Mesothelial cell of epicardium (in vitro differentiated cells): ENCODE data around the gene PAGR1. TPM values are rescaled to one million over a fixed set of nuclear protein-coding genes. Genes with fewer than 3 reads are reported as not detected.

Source experiments
- DNase-seq, 2 experiments: peaks; one replicate each; pipeline ENCODE4 v3.0.0; 2021; ENCODE audit warnings: low spot score in 2 of 2; ENCODE audit not compliant: unreplicated experiment in 2 of 2
- H3K27ac Mint-ChIP-seq: 2 replicates; pipeline ENCODE4 v1.8.0; 2021; ENCODE audit warnings: mixed read lengths
- H3K27me3 Mint-ChIP-seq: 2 replicates; pipeline ENCODE4 v1.8.0; 2021; ENCODE audit warnings: low read depth, mixed read lengths
- H3K36me3 Mint-ChIP-seq: 2 replicates; pipeline ENCODE4 v1.8.0; 2021; ENCODE audit warnings: mixed read lengths
- H3K4me1 Mint-ChIP-seq: 2 replicates; pipeline ENCODE4 v1.8.0; 2021; ENCODE audit warnings: mixed read lengths
- H3K4me3 Mint-ChIP-seq: 2 replicates; pipeline ENCODE4 v1.8.0; 2021; ENCODE audit warnings: mild to moderate bottlenecking, moderate library complexity, mixed read lengths
- H3K9me3 Mint-ChIP-seq: 2 replicates; pipeline ENCODE4 v1.8.0; 2021; ENCODE audit warnings: mixed read lengths
- CTCF ChIP-seq: fragments of 200-600 bp; sonication (generic); IDR thresholded peaks from one replicate; pipeline ENCODE4 v1.5.0; 2021; ENCODE audit warnings: antibody characterized with exemption; ENCODE audit not compliant: unreplicated experiment
- total RNA-seq: library from RNA; stranded (reverse); gene quantifications from 3 replicates; pipeline ENCODE4 v1.2.1, GENCODE V29; 2021

The PAGR1 gene
- total RNA-seq, 1 donor from 2014 or later = 43.8 TPM

DNA sequence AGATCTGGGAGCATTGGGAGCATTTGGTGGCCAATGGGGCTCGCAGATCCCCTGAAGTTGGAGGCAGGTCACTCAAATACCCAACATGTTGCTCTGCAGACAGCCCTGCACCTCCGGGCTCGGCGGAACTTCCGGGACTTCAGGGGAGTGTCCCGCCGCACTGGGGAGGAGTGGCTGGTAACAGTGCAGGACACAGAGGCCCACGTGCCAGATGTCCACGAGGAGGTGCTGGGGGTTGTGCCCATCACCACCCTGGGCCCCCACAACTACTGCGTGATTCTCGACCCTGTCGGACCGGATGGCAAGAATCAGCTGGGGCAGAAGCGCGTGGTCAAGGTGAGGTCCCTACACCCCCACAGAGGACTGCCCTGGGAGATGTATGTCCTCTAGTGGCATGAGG, 20.7 kb downstream of the PAGR1 start:
- H3K4me3 Mint-ChIP-seq = no peak overlapping the region
- no peaks in the 10 kb centered on the region for H3K9me3 Mint-ChIP-seq
- no peak overlapping the region for H3K27ac Mint-ChIP-seq
- no peak for DNase-seq
- no peaks in the 10 kb centered on the region for H3K4me1 Mint-ChIP-seq
- no peaks in the 10 kb centered on the region for H3K36me3 Mint-ChIP-seq
- no peaks in the 10 kb centered on the region for H3K27me3 Mint-ChIP-seq
- no peak for TF ChIP-seq CTCF

- H3K4me1 Mint-ChIP-seq = no peaks in the 10 kb centered on the region
- no peak overlapping the region for H3K4me3 Mint-ChIP-seq
- H3K27me3 Mint-ChIP-seq = no peaks in the 10 kb centered on the region
- no peak for TF ChIP-seq CTCF
- H3K27ac Mint-ChIP-seq = no peak overlapping the region
- DNase-seq = no peak
- no peaks in the 10 kb centered on the region for H3K36me3 Mint-ChIP-seq
- no peaks in the 10 kb centered on the region for H3K9me3 Mint-ChIP-seq
Measured at GRCh38 chr16:29837841-29838240, 21.9 kb downstream of the PAGR1 start.

DNA sequence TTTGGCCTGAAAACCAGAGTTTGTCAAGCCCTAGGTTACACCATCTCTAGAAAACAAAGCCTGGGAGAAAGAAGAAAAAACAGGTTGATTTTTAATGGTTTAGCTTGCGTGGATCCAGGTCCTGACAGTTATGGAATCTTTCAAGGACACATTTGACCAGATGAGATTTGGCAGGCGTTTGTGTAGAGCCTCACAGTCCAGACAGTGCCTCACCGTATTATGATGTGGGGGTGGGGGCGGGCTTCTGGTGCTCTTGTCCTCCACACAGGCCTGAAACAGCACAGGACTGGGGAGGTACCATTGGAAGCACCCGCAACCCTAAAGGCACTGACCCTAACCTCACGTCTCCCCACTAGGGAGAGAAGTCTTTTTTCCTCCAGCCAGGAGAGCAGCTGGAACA, 23.9 kb downstream of the PAGR1 start:
- no peak overlapping the region for H3K27ac Mint-ChIP-seq
- H3K9me3 Mint-ChIP-seq = no peaks in the 10 kb centered on the region
- no peaks in the 10 kb centered on the region for H3K4me1 Mint-ChIP-seq
- H3K4me3 Mint-ChIP-seq = no peak overlapping the region
- TF ChIP-seq CTCF = no peak
- DNase-seq = no peak
- H3K27me3 Mint-ChIP-seq = no peaks in the 10 kb centered on the region
- no peaks in the 10 kb centered on the region for H3K36me3 Mint-ChIP-seq

- no peak overlapping the region for H3K4me3 Mint-ChIP-seq
- no peaks in the 10 kb centered on the region for H3K27me3 Mint-ChIP-seq
- no peaks in the 10 kb centered on the region for H3K9me3 Mint-ChIP-seq
- TF ChIP-seq CTCF = no peak
- no peak for DNase-seq
- no peaks in the 10 kb centered on the region for H3K36me3 Mint-ChIP-seq
- H3K27ac Mint-ChIP-seq = no peak overlapping the region
- peaks cover 2% of the 10 kb centered on the region for H3K4me1 Mint-ChIP-seq
Measured at GRCh38 chr16:29840240-29840639, 24.3 kb downstream of the PAGR1 start.

- Mint-ChIP-seq H3K27ac (no peak overlapping the region), H3K36me3 (no peaks in the 10 kb centered on the region), H3K9me3 (no peaks in the 10 kb centered on the region), H3K27me3 (no peaks in the 10 kb centered on the region), H3K4me3 (no peak overlapping the region), H3K4me1 (peaks cover 4% of the 10 kb centered on the region)
- no peak for TF ChIP-seq CTCF
- DNase-seq = no peak
Measured at GRCh38 chr16:29841631-29842030, 25.7 kb downstream of the PAGR1 start.

DNA sequence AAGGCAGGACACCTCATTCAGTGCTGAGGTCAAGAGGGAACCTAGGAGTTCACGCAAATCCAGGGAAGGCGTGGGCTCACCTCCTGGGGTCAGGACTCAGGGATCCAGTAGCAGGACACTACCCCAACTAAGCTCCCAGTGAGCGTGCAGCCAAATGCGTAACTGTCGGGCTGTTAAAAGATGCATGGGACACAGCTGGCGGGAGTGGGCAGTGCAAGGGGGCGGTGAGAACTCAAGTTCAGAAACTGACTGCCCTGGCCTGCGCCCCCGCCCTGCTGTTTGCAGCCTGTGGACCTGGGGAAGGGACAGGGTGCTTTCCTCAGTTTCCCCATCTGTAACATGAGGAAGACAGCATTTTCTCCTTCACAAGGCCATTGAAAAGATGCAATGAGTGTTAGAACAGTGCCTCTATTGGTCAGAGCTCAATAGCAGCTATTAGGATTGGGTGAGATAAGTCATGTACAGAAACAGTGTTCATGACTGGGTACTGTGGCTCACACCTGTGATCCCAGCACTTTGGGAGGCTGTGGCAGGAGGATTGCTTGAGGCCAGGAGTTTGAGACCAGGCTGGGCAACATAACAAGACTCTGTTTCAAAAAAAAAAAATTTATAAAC, 26.9 kb downstream of the PAGR1 start:
- DNase-seq = no peak
- no peaks in the 10 kb centered on the region for H3K36me3 Mint-ChIP-seq
- no peak overlapping the region for H3K27ac Mint-ChIP-seq
- no peaks in the 10 kb centered on the region for H3K27me3 Mint-ChIP-seq
- H3K4me3 Mint-ChIP-seq = no peak overlapping the region
- no peak for TF ChIP-seq CTCF
- H3K4me1 Mint-ChIP-seq = peaks cover 4% of the 10 kb centered on the region
- H3K9me3 Mint-ChIP-seq = no peaks in the 10 kb centered on the region
